Gastrocnemius medialis (tissue), 4 donors: ENCODE measurements around the gene TSPAN12. TPM values are rescaled to one million over a fixed set of nuclear protein-coding genes. Genes with fewer than 3 reads are reported as not detected.

Experiments
- ATAC-seq, 2 donors: fragments of 150-250 bp; one replicate each; pipeline ENCODE4 v1.9.1; 2016
- DNase-seq, 2 donors: peaks; one replicate each; pipeline ENCODE4 v3.0.0-alpha.2; 2019
- H3K27ac ChIP-seq, 4 donors: fragments of 200-600 bp; sonication (generic); 1 replicate in 1 of 4; 2 replicates in 3 of 4; pipeline ENCODE4 v1.5.1; 2016 to 2018; ENCODE audit warnings: mild to moderate bottlenecking in 2 of 4, moderate library complexity in 1 of 4
- H3K27me3 ChIP-seq, 3 donors: fragments of 200-600 bp; sonication (generic) in 2 of 3; 1 replicate in 1 of 3; 2 replicates in 2 of 3; pipeline versions ENCODE4 v1.5.1 to v1.6.0; 2016 to 2019; ENCODE audit warnings: mild to moderate bottlenecking in 1 of 3, moderate library complexity in 1 of 3
- H3K36me3 ChIP-seq, 2 donors: fragments of 200-600 bp; sonication (generic) in 1 of 2; one replicate each; pipeline ENCODE4 v1.5.1; 2017 to 2018
- H3K4me1 ChIP-seq, 2 donors: fragments of 200-600 bp; sonication (generic) in 1 of 2; one replicate each; pipeline ENCODE4 v1.5.1; 2016 to 2017; ENCODE audit warnings: mild to moderate bottlenecking in 2 of 2
- H3K4me3 ChIP-seq, 4 donors: fragments of 200-600 bp; sonication (generic) in 3 of 4; 1 replicate in 1 of 4; 2 replicates in 3 of 4; pipeline ENCODE4 v1.5.1; 2016 to 2019; ENCODE audit warnings: mild to moderate bottlenecking in 2 of 4
- H3K9me3 ChIP-seq, 3 donors: fragments of 200-600 bp; sonication (generic) in 2 of 3; 1 replicate in 1 of 3; 2 replicates in 2 of 3; pipeline ENCODE4 v1.5.1; 2016 to 2019
- CTCF ChIP-seq, 5 experiments: fragments of 450-650 bp in 3 of 5; fragments of 200-600 bp in 2 of 5; sonication (generic) in 2 of 5; IDR thresholded peaks in 4 of 5; conservative IDR thresholded peaks in 1 of 5; 1 replicate in 4 of 5; 2 replicates in 1 of 5; pipeline ENCODE4 v1.5.1; 2016 to 2019; ENCODE audit warnings: antibody characterized with exemption in 5 of 5, mild to moderate bottlenecking in 3 of 5, moderate library complexity in 3 of 5
- POLR2A ChIP-seq, 2 donors: fragments of 450-650 bp; IDR thresholded peaks; one replicate each; pipeline ENCODE4 v1.6.1; 2017; ENCODE audit warnings: antibody characterized with exemption in 2 of 2, mild to moderate bottlenecking in 2 of 2, moderate library complexity in 2 of 2
- in situ Hi-C, 4 donors: fragments of 200-750 bp; cut with MboI; loops; one replicate each; pipeline versions ENCODE4 v1.15.0 to v1.8.0; 2017; ENCODE audit warnings: low sequenced_read_pairs in 4 of 4
- intact Hi-C: fragments of 100-400 bp; cut with DNase I; formaldehyde crosslinking; loops from one replicate; pipeline ENCODE4 v1.15.1; 2023; ENCODE audit warnings: low total_unique reads
- total RNA-seq, 4 donors: library from RNA; depleted of rRNA; stranded (reverse); fragments of >200 nt; gene quantifications; one replicate each; pipeline versions ENCODE4 v1.1.0 to v1.2.3, GENCODE V29; 2016

TSPAN12 gene
- total RNA-seq, 4 donors from 2014 or later: 1.3 to 6.3 (median 2.8) TPM

GRCh38 chr7:120876922-120877321 lies 19.0 kb upstream of the TSPAN12 start:
- Histone ChIP-seq H3K36me3 (no peaks in the 10 kb centered on the region), H3K27ac (no peak overlapping the region), H3K27me3 (no peaks in the 10 kb centered on the region), H3K9me3 (no peaks in the 10 kb centered on the region), H3K4me1 (no peaks in the 10 kb centered on the region), H3K4me3 (no peak overlapping the region)
- ATAC-seq: no peak
- TF ChIP-seq CTCF (IDR thresholded peaks at IDR 0.05 in 4 of 5, conservative IDR thresholded peaks at IDR 0.05 in 1 of 5): no peak
- TF ChIP-seq POLR2A (IDR thresholded peaks at IDR 0.05): no peak
- DNase-seq: no peak
- intact Hi-C loops: no loop called here
- in situ Hi-C loops: no loop called here

- Histone ChIP-seq H3K27ac (no peak overlapping the region), H3K4me1 (no peaks in the 10 kb centered on the region), H3K27me3 (no peaks in the 10 kb centered on the region), H3K9me3 (no peaks in the 10 kb centered on the region), H3K4me3 (no peak overlapping the region), H3K36me3 (no peaks in the 10 kb centered on the region)
- TF ChIP-seq POLR2A (IDR thresholded peaks at IDR 0.05) (no peak), CTCF (IDR thresholded peaks at IDR 0.05 in 4 of 5, conservative IDR thresholded peaks at IDR 0.05 in 1 of 5) (no peak)
- in situ Hi-C loops (no loop called here), intact Hi-C loops (no loop called here)
- DNase-seq (no peak), ATAC-seq (no peak)
Observed at GRCh38 chr7:120874722-120875121, 16.8 kb upstream of the TSPAN12 start.

GRCh38 chr7:120874016-120874415 lies 16.1 kb upstream of the TSPAN12 start:
- Histone ChIP-seq H3K4me1 (no peaks in the 10 kb centered on the region), H3K9me3 (no peaks in the 10 kb centered on the region), H3K36me3 (no peaks in the 10 kb centered on the region), H3K27me3 (no peaks in the 10 kb centered on the region), H3K4me3 (no peak overlapping the region), H3K27ac (no peak overlapping the region)
- in situ Hi-C loops (no loop called here), intact Hi-C loops (no loop called here)
- TF ChIP-seq POLR2A (IDR thresholded peaks at IDR 0.05) (no peak), CTCF (IDR thresholded peaks at IDR 0.05 in 4 of 5, conservative IDR thresholded peaks at IDR 0.05 in 1 of 5) (no peak)
- DNase-seq: no peak
- ATAC-seq: no peak

GRCh38 chr7:120873401-120873800 lies 15.5 kb upstream of the TSPAN12 start:
- H3K36me3 ChIP-seq: no peaks in the 10 kb centered on the region
- intact Hi-C loops (no loop called here), in situ Hi-C loops (no loop called here)

More at GRCh38 chr7:120873401-120873800, 15.5 kb upstream of the TSPAN12 start:
- Histone ChIP-seq H3K27ac (no peak overlapping the region), H3K9me3 (no peaks in the 10 kb centered on the region), H3K4me3 (no peak overlapping the region), H3K27me3 (no peaks in the 10 kb centered on the region), H3K4me1 (no peaks in the 10 kb centered on the region)
- no peak for DNase-seq
- TF ChIP-seq CTCF (IDR thresholded peaks at IDR 0.05 in 4 of 5, conservative IDR thresholded peaks at IDR 0.05 in 1 of 5) (no peak), POLR2A (IDR thresholded peaks at IDR 0.05) (no peak)
- no peak for ATAC-seq
